ENCODE data around the gene SLIT3.

DNA sequence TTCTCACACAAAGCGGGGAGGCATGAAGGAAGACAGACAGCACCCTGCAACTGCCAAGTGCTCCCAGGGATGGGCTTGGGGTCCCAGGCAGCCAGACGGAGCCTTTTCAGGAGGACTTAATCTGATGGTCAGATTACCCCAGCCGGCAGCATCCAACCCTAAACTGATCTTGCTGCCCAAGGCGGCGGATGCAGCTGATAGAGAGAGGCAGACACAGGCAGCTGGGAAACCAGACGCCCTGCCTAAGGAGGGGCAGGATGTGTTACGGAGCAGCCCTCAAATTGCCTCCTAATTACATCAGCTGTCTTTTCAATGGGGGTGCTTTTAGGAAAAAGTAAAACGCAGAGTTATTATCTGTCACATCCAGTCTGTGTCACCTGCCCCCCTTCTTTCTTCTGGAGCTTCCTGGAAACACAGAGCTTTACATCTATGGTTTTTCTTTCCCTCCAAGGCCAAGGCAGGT lies 530.9 kb downstream of the SLIT3 start:
- TF ChIP-seq OSR1 (CRISPR knock-in tag; IDR thresholded peaks at IDR 0.05) (no peak), PPARA (CRISPR knock-in tag; IDR thresholded peaks at IDR 0.05; ENCODE audit: borderline replicate concordance) (no peak; the same call in 1 of the 2 replicates), ARNTL (CRISPR knock-in tag; IDR thresholded peaks at IDR 0.05; ENCODE audit: borderline replicate concordance, low read depth) (no peak), ZC3H10 (CRISPR knock-in tag; IDR thresholded peaks at IDR 0.05) (no peak), RARB (CRISPR knock-in tag; IDR thresholded peaks at IDR 0.05) (no peak), ZFP3 (CRISPR knock-in tag; IDR thresholded peaks at IDR 0.05) (0 out of 2 replicates have a peak, but pooled peaks have one; percentile 25)
- TF ChIP-seq, protein P1, sequence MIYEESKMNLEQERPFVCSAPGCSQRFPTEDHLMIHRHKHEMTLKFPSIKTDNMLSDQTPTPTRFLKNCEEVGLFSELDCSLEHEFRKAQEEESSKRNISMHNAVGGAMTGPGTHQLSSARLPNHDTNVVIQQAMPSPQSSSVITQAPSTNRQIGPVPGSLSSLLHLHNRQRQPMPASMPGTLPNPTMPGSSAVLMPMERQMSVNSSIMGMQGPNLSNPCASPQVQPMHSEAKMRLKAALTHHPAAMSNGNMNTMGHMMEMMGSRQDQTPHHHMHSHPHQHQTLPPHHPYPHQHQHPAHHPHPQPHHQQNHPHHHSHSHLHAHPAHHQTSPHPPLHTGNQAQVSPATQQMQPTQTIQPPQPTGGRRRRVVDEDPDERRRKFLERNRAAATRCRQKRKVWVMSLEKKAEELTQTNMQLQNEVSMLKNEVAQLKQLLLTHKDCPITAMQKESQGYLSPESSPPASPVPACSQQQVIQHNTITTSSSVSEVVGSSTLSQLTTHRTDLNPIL (CRISPR knock-in tag; IDR thresholded peaks at IDR 0.05; ENCODE audit: low read depth) = 0 out of 2 replicates have a peak, but pooled peaks have one; percentile 22

Measured in SK-N-SH treated with all-trans-retinoic acid at 6 μM for 48 hours (cell line).